ENCODE results near the gene OR5J2. TPM values are rescaled to one million over a fixed set of nuclear protein-coding genes. Genes with fewer than 3 reads are reported as not detected.
"Not testable (repeated sequence)": the region's sequence is repeated elsewhere in the genome, so short reads cannot be mapped to it uniquely, and the experiment has no call there.

The OR5J2 gene
- not detected for polyA plus RNA-seq

DNA sequence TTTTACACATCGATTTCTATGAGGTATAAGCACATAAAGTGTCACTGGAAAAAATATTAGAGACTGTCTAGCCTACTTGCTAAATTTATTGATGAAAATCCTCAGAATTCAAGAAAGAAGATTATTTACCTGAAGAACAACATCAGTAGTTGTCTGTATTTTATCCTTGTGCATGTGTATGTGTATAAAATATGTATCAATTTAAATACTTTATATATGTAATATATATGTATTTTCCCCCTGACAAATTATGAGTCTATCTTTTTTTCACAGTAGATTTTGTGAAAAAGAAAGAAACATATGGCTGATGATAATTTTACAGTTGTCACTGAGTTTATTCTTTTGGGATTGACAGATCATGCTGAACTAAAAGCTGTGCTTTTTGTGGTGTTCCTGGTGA, at the start of gene OR5J2:
Gene OR5J2 (plus strand): TSS at position 301 of the 400 bp plus-strand sequence. CDS start 0 bp downstream, at position 301.
- no peak within 1 kb of the TSS for H3K4me3 Mint-ChIP-seq
- H3K27me3 Mint-ChIP-seq, result no peaks in the 10 kb centered on the region
- no peaks in the 10 kb centered on the region for H3K36me3 Mint-ChIP-seq
- H3K9me3 Mint-ChIP-seq, result peaks cover 0 to 13% (median 0%) of the 10 kb centered on the region in 3 donors
- H3K27ac Mint-ChIP-seq, result no peak within 1 kb of the TSS
- H3K4me1 Mint-ChIP-seq, result no peaks in the 10 kb centered on the region

GRCh38 chr11:56140151-56140661, 36.2 kb upstream of the OR5J2 start, which contains the start of gene OR8J3:
Gene OR8J3 (minus strand): TSS chr11:56140201. CDS start chr11:56137718, 2,483 bp downstream.
- Mint-ChIP-seq H3K27ac (no peak within 1 kb of the TSS), H3K27me3 (no peaks in the 10 kb centered on the region), H3K9me3 (peaks cover 6% of the 10 kb centered on the region in 3 donors), H3K36me3 (no peaks in the 10 kb centered on the region), H3K4me1 (no peaks in the 10 kb centered on the region), H3K4me3 (no peak within 1 kb of the TSS)

DNA sequence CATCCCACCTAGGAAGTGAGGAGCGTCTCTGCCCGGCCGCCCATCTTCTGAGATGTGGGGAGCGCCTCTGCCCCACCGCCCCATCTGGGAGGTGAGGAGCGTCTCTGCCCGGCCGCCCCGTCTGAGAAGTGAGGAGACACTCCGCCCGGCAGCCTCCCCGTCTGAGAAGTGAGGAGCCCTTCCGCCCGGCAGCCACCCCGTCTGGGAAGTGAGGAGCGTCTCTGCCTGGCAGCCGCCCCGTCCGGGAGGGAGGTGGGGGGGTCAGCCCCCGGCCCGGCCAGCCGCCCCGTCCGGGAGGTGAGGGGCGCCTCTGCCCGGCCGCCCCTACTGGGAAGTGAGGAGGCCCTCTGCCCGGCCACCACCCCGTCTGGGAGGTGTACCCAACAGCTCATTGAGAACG, 32.7 kb upstream of the OR5J2 start:
- H3K9me3 Mint-ChIP-seq, H3K36me3 Mint-ChIP-seq, H3K27me3 Mint-ChIP-seq, H3K4me3 Mint-ChIP-seq, H3K4me1 Mint-ChIP-seq, H3K27ac Mint-ChIP-seq: not testable (repeated sequence)

DNA sequence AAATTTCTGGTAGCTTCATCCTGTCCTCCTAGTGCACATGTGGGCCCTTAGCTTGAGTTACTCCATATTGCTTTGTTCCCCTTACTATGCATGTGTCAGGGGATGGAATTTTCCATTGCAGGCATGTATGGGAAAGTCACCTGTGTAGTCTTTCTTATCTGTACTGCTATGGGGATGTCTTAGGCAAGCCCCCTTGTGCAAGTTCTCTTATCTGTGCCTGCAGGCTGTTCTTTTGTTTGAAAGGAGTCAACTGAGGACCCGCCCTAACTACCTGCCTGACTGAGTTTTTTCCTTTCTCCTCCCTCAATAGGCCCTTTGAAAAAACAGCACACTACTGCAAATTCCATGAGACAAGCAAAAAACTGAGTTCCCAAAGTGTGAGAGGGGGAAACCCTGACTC, 25.0 kb upstream of the OR5J2 start:
- Mint-ChIP-seq H3K9me3 (peaks cover 4 to 16% (median 8%) of the 10 kb centered on the region in 3 donors), H3K4me1 (no peaks in the 10 kb centered on the region), H3K4me3 (no peak overlapping the region), H3K27ac (no peak overlapping the region), H3K36me3 (no peaks in the 10 kb centered on the region), H3K27me3 (no peaks in the 10 kb centered on the region)

DNA sequence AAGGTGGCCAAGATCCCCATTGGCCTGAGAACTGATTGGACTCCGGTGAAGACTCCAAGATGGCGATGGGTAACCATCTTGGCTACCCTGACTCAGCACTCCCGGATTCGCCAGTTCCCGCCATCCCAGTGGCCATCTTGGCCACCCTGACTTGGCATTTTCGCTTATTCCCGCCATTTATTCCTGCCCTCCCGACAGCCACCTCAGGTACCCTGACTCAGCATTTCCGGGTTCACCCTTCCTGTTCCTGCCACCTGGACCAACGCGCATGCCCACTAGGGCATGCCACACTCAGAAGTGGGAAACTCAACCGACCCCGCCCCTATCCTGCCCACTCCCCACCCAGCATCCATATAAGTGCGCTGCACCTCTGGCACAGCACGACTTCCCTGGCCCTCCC, 24.1 kb upstream of the OR5J2 start:
- Mint-ChIP-seq H3K9me3 (peaks cover 4 to 17% (median 11%) of the 10 kb centered on the region in 3 donors), H3K4me3 (no peak overlapping the region), H3K36me3 (no peaks in the 10 kb centered on the region), H3K27ac (no peak overlapping the region), H3K4me1 (no peaks in the 10 kb centered on the region), H3K27me3 (no peaks in the 10 kb centered on the region)

- no peaks in the 10 kb centered on the region for H3K4me1 Mint-ChIP-seq
- no peaks in the 10 kb centered on the region for H3K36me3 Mint-ChIP-seq
- no peak within 1 kb of the TSS for H3K4me3 Mint-ChIP-seq
- H3K9me3 Mint-ChIP-seq, result peaks cover 4 to 11% (median 9%) of the 10 kb centered on the region in 3 donors
- H3K27ac Mint-ChIP-seq, result no peak within 1 kb of the TSS
- H3K27me3 Mint-ChIP-seq, result no peaks in the 10 kb centered on the region
These were observed 16.2 kb upstream of the OR5J2 start, which contains the start of gene OR8K5 for GRCh38 chr11:56160217-56160616. Gene OR8K5 (minus strand): TSS chr11:56160317. CDS start chr11:56160317, 0 bp downstream.

DNA sequence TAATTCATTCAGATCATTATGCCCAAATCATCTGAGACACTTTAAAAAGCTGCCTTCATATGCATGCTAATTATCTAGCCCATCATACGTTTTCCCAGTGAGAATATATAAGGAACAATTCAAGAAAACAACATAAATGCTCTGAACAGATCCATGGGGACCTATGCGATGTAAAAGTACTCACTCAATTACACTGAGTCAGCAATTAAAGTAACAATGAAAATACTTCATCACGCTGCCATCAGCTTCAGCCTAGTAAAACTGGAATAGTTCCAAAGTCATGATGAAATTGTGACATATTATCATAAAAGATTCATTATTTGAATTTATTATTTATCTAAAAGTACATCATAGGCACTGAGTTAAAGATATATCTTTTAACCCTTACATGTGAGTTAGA, 12.6 kb upstream of the OR5J2 start:
- Mint-ChIP-seq H3K4me3 (no peak overlapping the region), H3K4me1 (no peaks in the 10 kb centered on the region), H3K36me3 (no peaks in the 10 kb centered on the region), H3K27ac (no peak overlapping the region), H3K9me3 (peaks cover 6 to 15% (median 6%) of the 10 kb centered on the region in 3 donors), H3K27me3 (no peaks in the 10 kb centered on the region)

DNA sequence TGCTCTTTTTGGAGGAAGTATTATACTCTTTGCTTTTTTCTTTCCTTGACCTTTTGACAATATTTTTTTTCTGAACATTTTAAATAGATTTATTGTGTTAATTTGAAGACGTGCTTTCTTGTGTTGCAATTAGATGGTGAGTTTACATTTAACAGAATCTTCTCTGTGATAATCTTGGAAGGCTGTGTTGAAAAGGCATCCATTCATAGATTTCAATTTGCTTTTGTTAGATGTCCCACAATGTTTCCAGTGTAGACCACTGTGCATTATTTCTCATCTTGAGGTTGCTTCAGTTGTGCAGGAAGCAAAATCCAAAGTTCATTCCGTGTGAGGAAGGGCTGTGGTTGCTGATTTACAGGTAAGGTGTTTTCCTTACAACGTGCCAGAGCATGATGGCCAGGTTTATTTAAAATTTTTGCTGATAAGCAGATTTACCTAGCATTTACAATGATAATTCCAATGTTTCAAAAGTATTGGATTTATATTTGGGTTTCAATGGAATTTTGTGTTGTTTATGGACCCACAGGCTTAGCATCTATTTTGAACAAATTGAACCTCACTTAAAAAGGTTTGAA, 4.1 kb upstream of the OR5J2 start:
- Mint-ChIP-seq H3K27ac (no peak overlapping the region), H3K4me1 (no peaks in the 10 kb centered on the region), H3K27me3 (no peaks in the 10 kb centered on the region), H3K36me3 (no peaks in the 10 kb centered on the region), H3K4me3 (no peak overlapping the region), H3K9me3 (peaks cover 0 to 17% (median 3%) of the 10 kb centered on the region in 3 donors)

GRCh38 chr11:56183459-56183858, 7.0 kb downstream of the OR5J2 start:
- H3K36me3 Mint-ChIP-seq, result no peaks in the 10 kb centered on the region
- no peaks in the 10 kb centered on the region for H3K4me1 Mint-ChIP-seq
- H3K4me3 Mint-ChIP-seq, result no peak overlapping the region
- H3K27me3 Mint-ChIP-seq, result no peaks in the 10 kb centered on the region
- peaks cover 6 to 16% (median 6%) of the 10 kb centered on the region in 3 donors for H3K9me3 Mint-ChIP-seq
- H3K27ac Mint-ChIP-seq, result no peak overlapping the region

GRCh38 chr11:56188602-56189001, 12.2 kb downstream of the OR5J2 start:
- H3K27me3 Mint-ChIP-seq, result no peaks in the 10 kb centered on the region
- no peaks in the 10 kb centered on the region for H3K36me3 Mint-ChIP-seq
- no peak overlapping the region for H3K4me3 Mint-ChIP-seq
- H3K9me3 Mint-ChIP-seq, result peaks cover 3 to 8% (median 6%) of the 10 kb centered on the region in 3 donors
- H3K27ac Mint-ChIP-seq, result no peak overlapping the region
- H3K4me1 Mint-ChIP-seq, result no peaks in the 10 kb centered on the region

GRCh38 chr11:56196705-56197104, 20.3 kb downstream of the OR5J2 start:
- Mint-ChIP-seq H3K27ac (no peak overlapping the region), H3K9me3 (peaks cover 0 to 16% (median 2%) of the 10 kb centered on the region in 3 donors), H3K36me3 (no peaks in the 10 kb centered on the region), H3K4me1 (no peaks in the 10 kb centered on the region), H3K4me3 (no peak overlapping the region), H3K27me3 (no peaks in the 10 kb centered on the region)

DNA sequence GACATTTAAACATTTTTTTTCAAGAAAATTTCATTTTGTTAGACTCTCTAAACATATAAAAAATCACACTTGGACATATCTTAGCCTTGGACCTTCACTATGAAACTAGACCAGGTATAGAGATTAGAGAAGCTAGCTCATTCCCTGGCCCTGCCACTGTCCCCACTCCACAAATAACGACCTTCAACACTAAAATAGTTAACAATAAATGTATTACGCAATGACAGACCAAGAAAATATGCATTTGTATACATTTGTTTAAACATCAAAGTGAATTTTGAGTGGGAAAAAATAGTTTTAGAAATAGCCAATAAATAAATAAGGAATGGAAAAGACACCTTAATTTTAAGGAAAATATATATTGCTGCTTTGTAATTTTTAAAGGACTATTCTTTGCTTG, 20.9 kb downstream of the OR5J2 start:
- Mint-ChIP-seq H3K4me1 (no peaks in the 10 kb centered on the region), H3K9me3 (peaks cover 0 to 16% (median 2%) of the 10 kb centered on the region in 3 donors), H3K36me3 (no peaks in the 10 kb centered on the region), H3K27me3 (no peaks in the 10 kb centered on the region), H3K27ac (no peak overlapping the region), H3K4me3 (no peak overlapping the region)

- no peaks in the 10 kb centered on the region for H3K27me3 Mint-ChIP-seq
- no peaks in the 10 kb centered on the region for H3K36me3 Mint-ChIP-seq
- H3K4me1 Mint-ChIP-seq, result no peaks in the 10 kb centered on the region
- no peak overlapping the region for H3K27ac Mint-ChIP-seq
- no peak overlapping the region for H3K4me3 Mint-ChIP-seq
- peaks cover 0 to 18% (median 2%) of the 10 kb centered on the region in 3 donors for H3K9me3 Mint-ChIP-seq
These were observed 31.4 kb downstream of the OR5J2 start for GRCh38 chr11:56207790-56208189.

- H3K27me3 Mint-ChIP-seq, result no peaks in the 10 kb centered on the region
- no peaks in the 10 kb centered on the region for H3K36me3 Mint-ChIP-seq
- no peak overlapping the region for H3K4me3 Mint-ChIP-seq
- no peaks in the 10 kb centered on the region for H3K4me1 Mint-ChIP-seq
- no peak overlapping the region for H3K27ac Mint-ChIP-seq
- H3K9me3 Mint-ChIP-seq, result peaks cover 5 to 18% (median 5%) of the 10 kb centered on the region in 3 donors
These were observed 38.1 kb downstream of the OR5J2 start for GRCh38 chr11:56214537-56214936.

- H3K4me3 Mint-ChIP-seq, H3K9me3 Mint-ChIP-seq, H3K27me3 Mint-ChIP-seq, H3K4me1 Mint-ChIP-seq, H3K27ac Mint-ChIP-seq, H3K36me3 Mint-ChIP-seq: not testable (repeated sequence)
These were observed 43.3 kb downstream of the OR5J2 start for GRCh38 chr11:56219735-56220134.
